Activated CD4-positive, alpha-beta T cell treated with anti-CD3 and anti-CD28 coated beads, Interleukin-2, amount 10 ng/mL, durations not matched to agents 7 days and 5 days (primary cell): ENCODE data around the gene OSBP2. TPM values are rescaled to one million over a fixed set of nuclear protein-coding genes. Genes with fewer than 3 reads are reported as not detected.

Source experiments
- CTCF ChIA-PET: fragments of 350-600 bp; sonication (Branson Sonifier 250); formaldehyde crosslinking; loops from one replicate; lab custom pipeline; 2021; ENCODE audit warnings: antibody characterized with exemption; lab: Charles Lee
- POLR2A ChIA-PET: fragments of 350-600 bp; sonication (Branson Sonifier 250); formaldehyde crosslinking; loops from one replicate; lab custom pipeline; 2021; ENCODE audit warnings: antibody characterized with exemption; lab: Charles Lee
- DNase-seq: peaks from one replicate; pipeline ENCODE4 v3.0.0-alpha.2; 2020
- H3K27ac Mint-ChIP-seq: one replicate; pipeline ENCODE4 v1.8.0; 2021; ENCODE audit warnings: mild to moderate bottlenecking, moderate library complexity, mixed read lengths
- H3K27me3 Mint-ChIP-seq: one replicate; pipeline ENCODE4 v1.8.0; 2021; ENCODE audit warnings: mixed read lengths
- H3K36me3 Mint-ChIP-seq: one replicate; pipeline ENCODE4 v1.8.0; 2021; ENCODE audit warnings: low read depth, mixed read lengths
- H3K4me1 Mint-ChIP-seq: one replicate; pipeline ENCODE4 v1.8.0; 2021; ENCODE audit warnings: mixed read lengths
- H3K4me3 Mint-ChIP-seq: one replicate; pipeline ENCODE4 v1.8.0; 2021; ENCODE audit warnings: mild to moderate bottlenecking, moderate library complexity, mixed read lengths
- H3K9me3 Mint-ChIP-seq: one replicate; pipeline ENCODE4 v1.8.0; 2021; ENCODE audit warnings: mixed read lengths
- total RNA-seq, 2 experiments: library from RNA; stranded (reverse); gene quantifications; one replicate each; pipeline ENCODE4 v1.2.3, GENCODE V29; 2021

Gene OSBP2
- total RNA-seq, 2 experiments from 2014 or later = 1.1 TPM

DNA sequence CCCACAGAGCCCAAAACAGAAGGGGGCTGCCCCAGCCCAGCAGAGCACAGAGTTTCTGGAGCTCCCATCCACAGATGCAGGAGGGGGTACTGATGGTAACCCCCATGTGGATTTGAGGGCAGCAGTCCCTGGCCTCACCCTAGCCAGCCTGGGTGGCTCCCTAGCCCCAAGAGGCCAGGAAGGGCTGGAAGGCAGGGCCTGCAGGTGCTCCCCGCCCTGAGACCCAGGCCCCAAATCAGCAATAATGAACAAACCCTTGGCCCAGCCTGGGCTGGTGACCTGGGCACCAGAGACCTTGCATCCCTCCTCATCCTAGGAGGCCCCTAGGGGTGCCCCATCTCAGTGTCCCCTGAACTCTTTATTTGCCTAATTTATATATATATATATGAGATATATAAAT, 212.3 kb downstream of the OSBP2 start:
- H3K36me3 Mint-ChIP-seq = peaks cover 5% of the 10 kb centered on the region
- no peak overlapping the region for H3K4me3 Mint-ChIP-seq
- ChIA-PET POLR2A (no interaction called here), CTCF (interaction anchor here (1.2 to 1.4 kb wide), 2 partner anchors 13 to 272 kb away, joined by 3 to 5 read pairs; no protein-coding TSS in a partner anchor)
- no peaks in the 10 kb centered on the region for H3K27me3 Mint-ChIP-seq
- peaks cover 4% of the 10 kb centered on the region for H3K4me1 Mint-ChIP-seq
- DNase-seq = no peak
- no peak overlapping the region for H3K27ac Mint-ChIP-seq
- H3K9me3 Mint-ChIP-seq = no peaks in the 10 kb centered on the region

DNA sequence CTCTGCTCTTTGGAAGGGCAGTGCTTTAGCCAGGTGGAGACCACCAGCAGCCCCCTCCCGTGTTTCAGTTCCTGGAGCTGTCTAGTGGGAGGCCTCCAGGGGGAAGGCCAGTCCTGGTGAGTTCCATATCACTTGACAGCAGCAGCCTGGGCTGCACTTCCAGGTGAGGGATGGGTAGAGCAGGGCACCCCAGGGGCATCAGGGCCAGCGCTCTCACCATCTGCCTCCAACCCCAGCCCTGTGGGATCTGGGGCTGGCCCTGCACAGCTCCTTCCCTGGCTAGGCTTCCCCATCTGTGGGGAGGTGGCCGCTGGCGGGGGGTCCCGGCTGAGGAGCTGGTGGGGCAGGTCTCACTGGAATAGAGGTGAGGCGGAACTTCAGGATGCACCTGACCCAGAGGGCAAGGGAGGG, 213.4 kb downstream of the OSBP2 start:
- Mint-ChIP-seq H3K4me1 (peaks cover 1% of the 10 kb centered on the region), H3K27me3 (no peaks in the 10 kb centered on the region), H3K36me3 (peaks cover 3% of the 10 kb centered on the region), H3K9me3 (no peaks in the 10 kb centered on the region), H3K27ac (no peak overlapping the region), H3K4me3 (no peak overlapping the region)
- ChIA-PET CTCF (interaction anchor here (1.0 to 1.4 kb wide), 2 partner anchors 12 to 29 kb away, joined by 3 to 5 read pairs; no protein-coding TSS in a partner anchor), POLR2A (no interaction called here)
- DNase-seq = no peak

DNA sequence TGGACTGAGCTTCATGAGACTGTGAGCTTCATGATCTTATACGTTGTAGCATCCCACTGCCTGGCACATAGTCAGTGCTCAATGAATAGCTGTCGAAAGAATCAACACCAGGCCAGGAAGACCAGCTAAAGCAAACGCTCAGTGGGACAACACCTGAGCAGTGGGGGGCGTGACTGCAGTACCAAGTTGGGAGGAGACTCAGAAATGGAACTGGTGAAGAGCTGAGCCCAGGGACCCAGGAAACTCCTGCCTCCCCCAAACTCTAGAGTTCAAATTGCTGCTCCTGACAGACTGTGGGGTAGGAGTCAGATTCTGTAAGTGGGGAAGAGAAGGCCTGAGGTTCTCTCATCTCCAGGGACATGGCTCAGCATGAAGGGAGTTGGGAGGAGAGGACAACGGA, 214.6 kb downstream of the OSBP2 start:
- ChIA-PET POLR2A (interaction anchor here (0.6 kb wide), 1 partner anchor 265 kb away, joined by 3 read pairs; no protein-coding TSS in a partner anchor), CTCF (interaction anchor here (1.0 kb wide), 1 partner anchor 10 kb away, joined by 5 read pairs; no protein-coding TSS in a partner anchor)
- no peaks in the 10 kb centered on the region for H3K27me3 Mint-ChIP-seq

DNA sequence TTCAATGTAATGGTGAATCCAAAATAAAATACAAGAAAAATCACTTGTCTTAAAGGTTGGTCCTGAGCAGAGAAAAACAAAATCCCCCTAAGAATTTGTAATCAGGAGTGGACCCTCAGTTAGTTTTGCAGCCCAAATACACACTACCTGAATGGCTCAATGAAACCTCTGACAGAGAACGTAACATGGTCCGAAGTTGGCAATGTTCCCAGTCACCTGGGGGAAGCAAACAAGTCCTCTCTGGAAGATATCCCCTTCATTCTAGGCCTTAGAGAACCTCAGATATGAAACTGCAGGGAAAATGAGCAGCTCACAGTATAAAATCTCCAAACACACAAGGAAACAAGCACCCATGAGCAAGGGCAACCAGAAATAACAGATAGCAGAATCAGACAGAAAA, 215.7 kb downstream of the OSBP2 start:
- Mint-ChIP-seq H3K36me3 (no peaks in the 10 kb centered on the region), H3K4me1 (no peaks in the 10 kb centered on the region), H3K27ac (no peak overlapping the region), H3K9me3 (no peaks in the 10 kb centered on the region), H3K27me3 (no peaks in the 10 kb centered on the region), H3K4me3 (no peak overlapping the region)
- ChIA-PET POLR2A (no interaction called here), CTCF (interaction anchor here (1.3 kb wide), 1 partner anchor 9 kb away, joined by 6 read pairs; no protein-coding TSS in a partner anchor)
- DNase-seq = no peak

More for the DNA sequence above, 214.6 kb downstream of the OSBP2 start:
- Mint-ChIP-seq H3K36me3 (no peaks in the 10 kb centered on the region), H3K9me3 (no peaks in the 10 kb centered on the region), H3K4me3 (no peak overlapping the region), H3K27ac (no peak overlapping the region), H3K4me1 (no peaks in the 10 kb centered on the region)
- DNase-seq = no peak

DNA sequence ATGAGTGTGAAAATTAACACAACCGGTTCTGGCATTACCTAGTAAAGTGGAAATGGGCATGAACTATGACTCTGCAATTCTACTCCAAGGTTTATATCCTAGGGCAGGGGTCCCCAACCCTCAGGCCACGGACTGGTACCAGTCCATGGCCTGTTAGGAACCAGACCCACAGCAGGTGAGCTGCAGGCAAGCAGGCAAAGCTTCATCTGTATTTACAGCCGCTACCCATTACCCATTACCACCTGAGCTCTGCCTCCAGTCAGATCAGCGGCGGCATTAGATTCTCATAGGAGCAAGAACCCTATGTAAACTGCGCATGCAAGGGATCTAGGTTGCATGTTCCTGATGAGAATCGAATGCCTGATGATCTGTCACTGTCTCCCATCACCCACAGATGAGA, 224.1 kb downstream of the OSBP2 start:
- ChIA-PET POLR2A (no interaction called here), CTCF (interaction anchor here (1.4 to 2.4 kb wide), 2 partner anchors 10 to 164 kb away, joined by 3 to 5 read pairs; no protein-coding TSS in a partner anchor)
- Mint-ChIP-seq H3K27ac (no peak overlapping the region), H3K27me3 (peaks cover 2% of the 10 kb centered on the region), H3K4me1 (peaks cover 15% of the 10 kb centered on the region), H3K9me3 (peaks cover 3% of the 10 kb centered on the region), H3K36me3 (peaks cover 7% of the 10 kb centered on the region), H3K4me3 (no peak overlapping the region)
- DNase-seq = no peak

DNA sequence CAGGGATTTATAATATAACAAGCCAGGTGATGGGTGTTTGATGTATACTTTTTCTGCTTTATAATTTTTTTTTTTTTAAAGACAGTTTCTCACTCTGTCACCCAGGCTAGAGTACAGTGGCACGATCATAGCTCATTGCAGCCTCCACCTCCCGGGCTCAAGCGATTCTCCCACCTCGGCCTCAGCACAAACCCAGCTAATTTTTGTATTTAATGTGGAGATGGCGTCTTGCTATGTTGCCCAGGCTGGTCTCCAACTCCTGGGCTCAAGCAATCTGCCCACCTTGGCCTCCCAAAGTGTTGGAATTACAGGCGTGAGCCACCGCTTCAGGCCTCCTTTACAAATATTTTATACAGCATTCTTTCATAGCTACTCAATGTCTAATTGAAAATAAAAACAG, 225.3 kb downstream of the OSBP2 start:
- CTCF ChIA-PET = interaction anchor here (0.6 to 3.1 kb wide), 14 partner anchors 9 to 285 kb away, joined by 3 to 8 read pairs (median 4); no protein-coding TSS in a partner anchor
- H3K27ac Mint-ChIP-seq = no peak overlapping the region
- peaks cover 3% of the 10 kb centered on the region for H3K9me3 Mint-ChIP-seq
- no peak for DNase-seq
- peaks cover 14% of the 10 kb centered on the region for H3K36me3 Mint-ChIP-seq
- H3K4me1 Mint-ChIP-seq = peaks cover 15% of the 10 kb centered on the region
- POLR2A ChIA-PET = interaction anchor here (0.6 kb wide), 1 partner anchor 42 kb away, joined by 3 read pairs; no protein-coding TSS in a partner anchor
- peaks cover 2% of the 10 kb centered on the region for H3K27me3 Mint-ChIP-seq
- H3K4me3 Mint-ChIP-seq = no peak overlapping the region

DNA sequence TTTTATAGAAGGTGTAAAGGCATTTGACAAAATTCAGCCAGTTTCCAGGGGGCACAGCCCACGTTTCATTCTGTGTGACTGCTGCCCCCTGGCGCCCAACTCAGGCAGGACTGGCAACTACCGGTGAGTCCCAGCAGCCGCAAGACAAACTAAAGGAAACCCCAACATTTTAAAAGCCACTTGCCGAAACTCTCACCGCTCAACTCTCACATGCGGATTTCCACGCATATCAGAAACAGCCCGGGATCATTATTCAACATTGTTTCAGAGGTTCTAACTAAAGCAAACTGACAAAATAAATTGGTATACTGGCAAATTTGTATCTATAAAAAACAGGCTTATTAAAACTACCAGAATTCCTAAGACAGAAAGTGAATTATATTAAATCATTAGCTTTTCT, 225.7 kb downstream of the OSBP2 start:
- H3K4me3 Mint-ChIP-seq = peak overlapping the region; percentile 26
- ChIA-PET CTCF (interaction anchor here (0.6 to 3.1 kb wide), 13 partner anchors 10 to 286 kb away, joined by 3 to 8 read pairs (median 4); no protein-coding TSS in a partner anchor), POLR2A (interaction anchor here (0.6 kb wide), 1 partner anchor 42 kb away, joined by 3 read pairs; no protein-coding TSS in a partner anchor)
- H3K4me1 Mint-ChIP-seq = peaks cover 15% of the 10 kb centered on the region
- H3K36me3 Mint-ChIP-seq = peaks cover 15% of the 10 kb centered on the region
- peak; percentile 85 for DNase-seq
- H3K27ac Mint-ChIP-seq = no peak overlapping the region
- peaks cover 3% of the 10 kb centered on the region for H3K9me3 Mint-ChIP-seq
- peaks cover 2% of the 10 kb centered on the region for H3K27me3 Mint-ChIP-seq

DNA sequence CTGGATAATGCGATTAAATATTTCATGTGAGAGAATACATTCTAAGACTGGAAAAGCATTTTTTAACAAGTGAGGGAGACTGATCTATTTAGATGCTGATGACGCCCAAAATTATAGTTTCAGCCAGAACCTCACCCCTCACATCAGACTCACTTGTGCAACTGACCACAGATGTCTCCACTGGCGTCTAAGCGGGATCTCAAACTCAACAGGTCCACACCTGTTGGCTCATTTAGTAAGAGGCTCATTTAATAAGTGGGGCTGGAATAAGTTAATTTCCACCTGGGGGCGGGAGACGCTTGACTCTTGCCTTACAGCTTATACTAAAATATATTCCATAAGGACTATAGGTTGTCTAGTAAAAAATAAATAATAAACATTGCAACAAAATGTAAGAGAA, 226.4 kb downstream of the OSBP2 start:
- H3K9me3 Mint-ChIP-seq = peaks cover 3% of the 10 kb centered on the region
- peaks cover 2% of the 10 kb centered on the region for H3K27me3 Mint-ChIP-seq
- H3K4me3 Mint-ChIP-seq = peak overlapping the region; percentile 63
- no peak for DNase-seq
- ChIA-PET CTCF (interaction anchor here (0.8 to 3.1 kb wide), 4 partner anchors 9 to 287 kb away, joined by 4 to 8 read pairs (median 5); no protein-coding TSS in a partner anchor), POLR2A (no interaction called here)
- H3K27ac Mint-ChIP-seq = peak overlapping the region; percentile 62
- peaks cover 15% of the 10 kb centered on the region for H3K4me1 Mint-ChIP-seq
- H3K36me3 Mint-ChIP-seq = peaks cover 16% of the 10 kb centered on the region

DNA sequence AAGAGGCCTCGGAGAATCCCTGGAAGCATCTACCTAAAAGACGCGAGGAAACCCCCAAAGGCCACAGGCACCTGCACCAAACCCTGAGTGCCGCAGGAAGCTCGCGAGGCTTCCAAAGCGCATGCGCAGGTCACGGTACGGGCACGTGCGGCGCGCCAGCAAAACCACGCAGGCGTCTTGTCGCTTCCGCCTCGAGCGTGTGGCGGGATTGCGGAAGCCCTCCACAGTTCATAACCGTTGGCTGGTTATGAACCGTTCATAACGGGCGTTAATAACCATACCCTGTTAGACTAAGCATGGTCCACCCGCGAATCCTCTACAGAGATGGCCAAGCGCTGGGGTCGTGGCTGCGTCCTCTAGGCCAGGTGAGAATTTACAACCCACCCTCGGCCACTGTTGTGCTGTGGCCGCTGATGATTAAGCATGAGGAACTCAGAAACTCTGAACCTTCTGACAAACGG, 227.5 kb downstream of the OSBP2 start:
- ChIA-PET POLR2A (interaction anchor here (0.8 kb wide), 1 partner anchor 47 kb away, joined by 3 read pairs; the partner anchor contains the start of genes MORC2 and TUG1), CTCF (interaction anchor here (0.6 to 3.1 kb wide), 7 partner anchors 8 to 1833 kb away, joined by 3 to 8 read pairs (median 4); partner anchors contain the start of gene SELENOM)
- Mint-ChIP-seq H3K27ac (peak overlapping the region; percentile 79), H3K27me3 (peaks cover 2% of the 10 kb centered on the region), H3K4me3 (peak overlapping the region; percentile 63), H3K36me3 (peaks cover 25% of the 10 kb centered on the region), H3K4me1 (peaks cover 15% of the 10 kb centered on the region), H3K9me3 (no peaks in the 10 kb centered on the region)
- peak; percentile 78 for DNase-seq

DNA sequence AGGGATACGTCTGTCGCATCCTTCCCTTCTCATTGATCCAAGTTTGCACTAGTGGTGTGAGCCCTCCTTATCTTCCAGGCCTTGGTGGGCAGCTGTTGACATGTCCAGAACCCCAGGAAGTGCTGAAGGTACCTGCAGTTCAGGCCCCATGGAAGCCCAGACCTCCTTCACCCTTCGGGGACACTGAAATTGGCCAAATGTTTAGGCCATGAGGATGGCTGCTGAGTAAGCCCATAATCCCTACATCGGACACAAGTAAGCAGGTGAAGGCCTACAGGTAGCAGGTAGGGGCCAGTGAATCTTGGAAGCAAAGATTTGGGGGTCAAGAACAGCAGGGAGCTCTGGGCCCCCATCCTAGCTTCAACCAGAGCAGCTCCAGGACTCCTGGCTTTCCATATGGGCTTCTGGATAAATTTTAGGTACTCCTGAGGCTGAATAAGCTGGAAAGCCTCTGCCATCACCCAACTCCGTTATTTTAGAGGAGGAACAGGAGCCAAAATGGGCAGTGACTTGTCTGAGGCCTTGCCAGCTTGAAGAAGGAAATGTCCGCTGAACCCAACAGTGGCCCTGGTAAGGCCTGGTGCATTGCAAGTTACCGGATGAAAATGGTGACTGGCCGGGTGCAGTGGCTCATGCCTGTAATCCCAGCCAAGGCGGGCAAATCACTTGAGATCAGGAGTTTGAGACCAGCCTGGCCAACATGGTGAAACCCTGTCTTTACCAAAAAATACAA, 228.7 kb downstream of the OSBP2 start:
- H3K4me1 Mint-ChIP-seq = peaks cover 15% of the 10 kb centered on the region
- DNase-seq = no peak
- H3K9me3 Mint-ChIP-seq = no peaks in the 10 kb centered on the region
- H3K27ac Mint-ChIP-seq = no peak overlapping the region
- H3K36me3 Mint-ChIP-seq = peaks cover 34% of the 10 kb centered on the region
- POLR2A ChIA-PET = no interaction called here
- CTCF ChIA-PET = interaction anchor here (0.6 to 2.0 kb wide), 4 partner anchors 45 to 290 kb away, joined by 4 read pairs; partner anchors contain the start of genes MORC2 and TUG1
- peaks cover 2% of the 10 kb centered on the region for H3K27me3 Mint-ChIP-seq
- H3K4me3 Mint-ChIP-seq = no peak overlapping the region

DNA sequence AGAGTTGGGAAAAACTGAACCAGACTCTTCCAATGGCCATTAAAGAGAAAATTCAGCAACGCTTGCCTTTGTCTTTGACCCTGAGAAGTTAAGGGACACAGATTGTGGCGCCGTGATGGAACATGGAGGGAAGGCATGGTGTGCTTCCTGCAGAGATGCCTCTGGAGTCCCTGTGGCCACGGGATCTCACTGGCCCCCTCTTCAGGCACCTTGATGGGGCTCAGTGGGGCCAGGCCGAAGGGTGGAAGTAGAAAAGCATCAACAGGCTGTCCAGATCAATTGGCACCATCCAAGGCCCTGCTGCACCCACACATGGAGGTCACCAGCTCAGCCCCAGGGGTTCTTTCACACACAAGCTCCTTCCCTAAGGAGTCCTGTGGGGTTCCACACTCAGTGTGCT, 231.0 kb downstream of the OSBP2 start:
- Mint-ChIP-seq H3K4me1 (peaks cover 10% of the 10 kb centered on the region), H3K9me3 (no peaks in the 10 kb centered on the region), H3K36me3 (peaks cover 37% of the 10 kb centered on the region), H3K27ac (no peak overlapping the region), H3K4me3 (no peak overlapping the region), H3K27me3 (no peaks in the 10 kb centered on the region)
- POLR2A ChIA-PET = no interaction called here
- CTCF ChIA-PET = interaction anchor here (1.9 kb wide), 1 partner anchor 159 kb away, joined by 4 read pairs; no protein-coding TSS in a partner anchor
- DNase-seq = no peak

DNA sequence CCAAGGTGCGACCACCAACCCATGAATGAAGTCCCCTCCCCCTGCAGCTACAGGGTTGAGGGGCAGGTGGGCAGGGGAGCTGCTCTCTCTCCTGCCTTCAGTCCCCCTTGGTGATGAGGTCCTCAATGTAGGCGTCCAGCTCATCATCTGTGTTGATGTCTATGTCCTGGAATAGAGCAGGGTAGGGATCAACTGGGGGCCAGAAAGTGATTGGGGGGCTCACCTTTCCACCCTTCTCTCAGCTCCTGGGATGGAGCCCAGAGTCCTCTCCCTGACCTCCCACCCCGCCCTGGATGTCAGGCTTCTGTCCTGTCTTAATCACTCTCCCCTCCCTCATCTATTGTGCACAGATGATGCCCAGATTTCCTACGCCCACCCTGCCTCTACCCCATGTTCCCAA, 232.0 kb downstream of the OSBP2 start:
- Mint-ChIP-seq H3K36me3 (peaks cover 47% of the 10 kb centered on the region), H3K27ac (no peak overlapping the region), H3K27me3 (no peaks in the 10 kb centered on the region), H3K4me3 (no peak overlapping the region), H3K4me1 (peaks cover 7% of the 10 kb centered on the region), H3K9me3 (no peaks in the 10 kb centered on the region)
- CTCF ChIA-PET = interaction anchor here (1.9 kb wide), 1 partner anchor 158 kb away, joined by 4 read pairs; no protein-coding TSS in a partner anchor
- no peak for DNase-seq
- POLR2A ChIA-PET = no interaction called here
